Rectal smooth muscle tissue (tissue), 1 donor: ENCODE data around the gene GRIP1.

Experiments used
- H3K27ac ChIP-seq: one replicate; pipeline ENCODE4 v1.7.0; 2013; ENCODE audit warnings: low read depth, low read length, inconsistent platforms
- H3K27me3 ChIP-seq: one replicate; pipeline ENCODE4 v1.7.0; 2013; ENCODE audit warnings: low read length; ENCODE audit not compliant: control insufficient read depth, insufficient read depth
- H3K36me3 ChIP-seq: one replicate; pipeline ENCODE4 v1.7.0; 2013; ENCODE audit warnings: low read length; ENCODE audit not compliant: control insufficient read depth, insufficient read depth
- H3K4me1 ChIP-seq: one replicate; pipeline ENCODE4 v1.7.0; 2013; ENCODE audit warnings: low read length; ENCODE audit not compliant: control insufficient read depth, insufficient read depth
- H3K4me3 ChIP-seq: one replicate; pipeline ENCODE4 v1.7.0; 2013; ENCODE audit warnings: low read length
- H3K9ac ChIP-seq: one replicate; pipeline ENCODE4 v1.7.0; 2013; ENCODE audit warnings: low read length

The GRIP1 gene

DNA sequence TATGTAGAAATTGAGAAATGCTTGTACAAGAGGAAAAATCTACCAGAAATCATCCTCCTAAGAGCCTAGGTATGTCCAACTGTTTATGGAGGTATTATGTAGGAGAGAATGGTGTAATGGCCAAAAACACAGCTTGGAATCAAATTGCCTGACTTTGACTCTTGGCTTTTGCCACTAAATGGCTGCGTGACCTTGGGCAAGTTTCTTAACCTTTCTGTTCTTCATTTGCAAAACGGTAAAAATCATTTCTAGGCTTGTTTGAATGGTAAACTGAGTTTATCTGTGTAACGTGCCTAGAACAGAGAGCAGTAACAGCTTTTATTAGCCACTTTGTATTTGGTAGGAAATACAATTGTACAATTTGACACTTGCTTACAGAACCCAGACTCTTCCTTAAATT is 4.9 kb upstream of the GRIP1 start:
- no peak overlapping the region for H3K9ac ChIP-seq
- no peak overlapping the region for H3K4me3 ChIP-seq
- no peaks in the 10 kb centered on the region for H3K4me1 ChIP-seq
- H3K27me3 ChIP-seq: peaks cover 3% of the 10 kb centered on the region
- H3K27ac ChIP-seq: no peak overlapping the region
- no peaks in the 10 kb centered on the region for H3K36me3 ChIP-seq

DNA sequence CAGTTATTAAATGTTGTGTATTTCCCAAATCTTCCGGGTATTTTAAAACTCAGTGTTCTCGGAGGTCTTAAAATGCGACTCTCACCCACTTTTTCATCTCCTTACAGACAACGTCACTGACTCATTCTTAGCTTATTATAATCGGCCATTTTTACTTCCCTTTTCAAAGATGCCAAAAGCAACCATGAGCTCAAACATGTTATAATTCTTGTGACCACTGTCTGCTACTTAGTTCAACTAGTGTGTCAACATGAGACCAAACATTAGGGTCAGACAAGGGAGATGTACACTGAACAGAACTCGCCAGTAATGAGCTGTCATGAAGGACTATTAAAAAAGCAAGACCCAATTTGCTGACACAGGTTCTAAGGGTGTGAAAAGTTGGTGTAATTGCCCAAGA is 4.2 kb upstream of the GRIP1 start:
- Histone ChIP-seq H3K9ac (no peak overlapping the region), H3K27me3 (peaks cover 3% of the 10 kb centered on the region), H3K4me1 (no peaks in the 10 kb centered on the region), H3K27ac (no peak overlapping the region), H3K4me3 (no peak overlapping the region), H3K36me3 (no peaks in the 10 kb centered on the region)

DNA sequence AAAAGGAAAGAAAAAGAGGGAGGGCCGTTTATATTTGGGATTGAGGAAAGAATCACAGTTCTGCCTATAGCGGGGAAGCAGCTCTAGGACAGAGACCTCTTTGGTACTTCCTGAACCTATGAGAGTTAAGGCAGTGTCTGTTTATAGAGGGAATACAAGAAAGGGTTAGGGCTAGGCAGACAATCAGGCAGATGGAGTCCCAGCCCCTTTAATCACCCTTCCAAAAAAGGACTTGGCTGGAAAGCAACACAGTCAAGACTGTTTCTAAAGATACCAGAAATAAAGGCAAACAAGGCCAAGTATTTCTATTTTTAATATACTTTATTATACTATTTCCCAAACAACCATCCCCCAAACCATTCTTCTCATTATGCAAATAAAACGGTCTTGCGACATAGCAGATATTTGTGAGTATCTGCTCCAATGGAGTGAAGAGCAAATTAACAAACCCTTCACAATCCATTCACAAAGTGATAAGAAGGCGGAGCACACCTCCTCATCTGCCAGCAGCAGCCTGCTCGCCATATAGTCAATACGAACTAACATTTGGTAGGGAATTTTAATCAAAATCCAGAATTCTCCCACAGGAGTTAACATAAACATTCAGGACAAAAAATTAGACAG is 697 bp upstream of the GRIP1 start:
- no peaks in the 10 kb centered on the region for H3K36me3 ChIP-seq
- no peak overlapping the region for H3K27ac ChIP-seq
- peaks cover 3% of the 10 kb centered on the region for H3K27me3 ChIP-seq
- H3K4me3 ChIP-seq: no peak overlapping the region
- H3K9ac ChIP-seq: no peak overlapping the region
- no peaks in the 10 kb centered on the region for H3K4me1 ChIP-seq

DNA sequence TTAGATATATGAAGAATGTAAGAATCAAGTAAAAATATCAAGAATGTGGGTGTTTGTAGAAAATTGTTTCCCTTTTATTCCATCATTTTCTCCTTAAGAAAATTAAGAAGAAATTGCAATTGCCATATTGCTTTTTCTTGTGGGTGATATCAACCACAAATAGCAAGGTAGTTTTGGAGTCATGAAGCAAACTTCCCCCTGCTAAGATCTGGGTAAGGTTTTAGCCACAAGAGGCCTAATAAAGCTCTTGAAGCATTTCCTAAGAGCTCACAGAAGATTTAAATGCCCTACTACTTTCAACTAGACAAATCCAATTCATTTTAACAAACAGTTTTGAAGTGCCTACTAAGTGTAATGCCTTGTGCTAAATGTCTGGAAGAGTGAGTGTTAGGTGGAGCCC is 2.6 kb downstream of the GRIP1 start:
- Histone ChIP-seq H3K4me1 (no peaks in the 10 kb centered on the region), H3K9ac (no peak overlapping the region), H3K27me3 (peaks cover 2% of the 10 kb centered on the region), H3K36me3 (no peaks in the 10 kb centered on the region), H3K27ac (no peak overlapping the region), H3K4me3 (no peak overlapping the region)

DNA sequence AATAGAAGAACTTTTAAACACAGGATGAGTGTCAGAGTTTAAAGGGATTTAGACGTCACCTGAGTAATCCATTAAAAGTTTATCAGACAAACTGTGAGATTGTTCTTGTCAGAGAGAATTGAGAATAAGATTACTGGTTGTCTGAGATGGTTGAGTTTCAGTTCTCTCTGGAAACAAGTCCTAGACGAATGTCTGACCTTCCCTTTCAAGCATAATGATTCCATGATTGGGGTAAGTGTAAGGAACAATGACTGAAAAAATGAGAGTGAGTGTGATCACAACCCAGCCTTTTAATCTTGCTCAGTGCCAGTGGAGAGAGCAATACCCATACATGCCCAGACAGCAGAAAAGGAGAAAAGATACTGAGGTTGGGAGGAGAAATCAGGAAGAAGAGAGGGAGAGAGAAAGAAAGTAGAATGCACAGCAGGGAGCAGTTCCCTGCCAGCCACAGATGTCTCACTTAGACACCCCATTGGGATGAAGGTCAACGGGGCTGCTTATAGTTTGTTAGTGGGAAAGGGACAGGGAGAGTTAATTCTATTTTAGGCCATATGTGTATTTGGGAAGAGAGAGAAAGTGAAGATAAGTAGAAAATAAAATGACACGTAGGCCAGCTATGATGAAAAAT is 4.3 kb downstream of the GRIP1 start:
- H3K27ac ChIP-seq: no peak overlapping the region
- no peaks in the 10 kb centered on the region for H3K36me3 ChIP-seq
- H3K9ac ChIP-seq: no peak overlapping the region
- H3K4me3 ChIP-seq: no peak overlapping the region
- no peaks in the 10 kb centered on the region for H3K4me1 ChIP-seq
- H3K27me3 ChIP-seq: no peaks in the 10 kb centered on the region

DNA sequence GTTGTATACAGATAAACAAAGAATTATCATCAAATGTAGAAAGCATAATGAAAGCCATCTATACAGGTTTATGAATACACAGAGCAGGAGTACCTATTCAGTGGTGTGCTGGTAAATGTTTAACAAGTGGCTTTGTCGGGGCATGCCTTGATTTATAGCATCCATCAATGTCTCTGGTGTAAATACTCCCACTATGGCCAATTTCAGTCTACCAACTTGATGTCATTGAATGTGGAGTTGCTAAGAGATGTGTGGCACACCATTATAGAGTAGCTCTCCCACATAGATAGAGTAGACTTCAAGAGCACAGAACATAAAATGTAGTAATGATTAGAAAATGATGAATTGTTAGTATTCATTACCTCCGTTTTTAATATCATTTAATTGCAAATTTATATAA is 9.3 kb downstream of the GRIP1 start:
- Histone ChIP-seq H3K27me3 (no peaks in the 10 kb centered on the region), H3K4me3 (no peak overlapping the region), H3K27ac (no peak overlapping the region), H3K4me1 (no peaks in the 10 kb centered on the region), H3K36me3 (no peaks in the 10 kb centered on the region), H3K9ac (no peak overlapping the region)

DNA sequence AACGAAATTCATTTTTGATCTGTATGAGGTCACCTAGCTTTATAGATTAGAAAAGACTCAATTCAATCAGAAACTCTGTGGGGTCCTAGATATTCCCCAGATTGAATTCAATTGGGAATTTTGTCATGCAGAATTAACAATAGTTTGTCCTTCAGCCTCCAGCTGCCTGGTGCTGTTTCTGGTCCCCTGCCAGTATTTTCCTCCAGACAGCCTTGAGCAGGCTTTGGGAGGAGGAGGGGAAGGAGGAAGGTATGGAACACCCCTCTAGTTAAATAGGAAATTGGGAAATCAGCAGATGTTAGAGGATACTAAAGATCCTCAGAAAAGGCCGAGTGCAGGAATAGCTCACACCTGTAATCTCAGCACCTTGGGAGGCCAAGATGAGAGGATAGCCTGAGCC is 10.6 kb downstream of the GRIP1 start:
- Histone ChIP-seq H3K36me3 (no peaks in the 10 kb centered on the region), H3K4me1 (no peaks in the 10 kb centered on the region), H3K9ac (no peak overlapping the region), H3K4me3 (no peak overlapping the region), H3K27ac (no peak overlapping the region), H3K27me3 (no peaks in the 10 kb centered on the region)

DNA sequence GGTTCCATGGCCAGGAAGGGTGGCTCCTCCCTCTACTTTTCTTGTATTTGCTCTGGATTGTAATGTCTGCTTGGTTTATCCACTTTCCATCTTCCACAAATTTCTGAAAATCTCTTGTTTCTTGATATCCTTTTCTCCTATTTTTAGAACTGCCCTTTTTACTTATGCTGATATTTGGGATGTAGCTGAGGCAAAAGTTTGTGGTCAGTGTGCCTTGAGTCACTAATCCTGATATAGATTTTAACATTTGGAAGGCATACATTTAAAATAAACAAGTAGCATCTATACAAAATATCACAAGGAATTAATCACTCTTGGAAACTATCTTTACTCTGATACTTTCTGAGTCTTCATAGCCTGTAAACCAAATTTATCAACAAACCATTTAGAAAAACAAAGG is 11.0 kb downstream of the GRIP1 start:
- Histone ChIP-seq H3K4me3 (no peak overlapping the region), H3K4me1 (no peaks in the 10 kb centered on the region), H3K9ac (no peak overlapping the region), H3K27ac (no peak overlapping the region), H3K27me3 (no peaks in the 10 kb centered on the region), H3K36me3 (no peaks in the 10 kb centered on the region)

DNA sequence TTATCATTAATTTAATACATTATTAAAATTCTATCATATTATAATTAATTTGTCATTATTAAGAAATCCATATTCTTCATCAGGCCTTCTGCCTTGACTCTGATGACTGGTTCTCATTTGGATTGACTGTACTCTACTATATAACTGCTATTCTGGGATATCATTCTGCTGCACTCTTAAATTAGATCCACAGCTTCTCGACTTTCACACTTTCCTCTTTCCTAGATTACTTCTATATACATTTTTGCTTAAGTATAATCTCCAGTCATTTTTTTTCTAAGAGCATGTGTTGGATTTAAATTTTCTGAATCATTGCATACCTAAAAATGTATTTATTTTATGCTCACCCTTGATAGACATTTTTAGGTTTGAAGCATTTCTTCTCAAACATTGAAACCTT is 12.4 kb downstream of the GRIP1 start:
- H3K27me3 ChIP-seq: no peaks in the 10 kb centered on the region
- H3K4me3 ChIP-seq: no peak overlapping the region

DNA sequence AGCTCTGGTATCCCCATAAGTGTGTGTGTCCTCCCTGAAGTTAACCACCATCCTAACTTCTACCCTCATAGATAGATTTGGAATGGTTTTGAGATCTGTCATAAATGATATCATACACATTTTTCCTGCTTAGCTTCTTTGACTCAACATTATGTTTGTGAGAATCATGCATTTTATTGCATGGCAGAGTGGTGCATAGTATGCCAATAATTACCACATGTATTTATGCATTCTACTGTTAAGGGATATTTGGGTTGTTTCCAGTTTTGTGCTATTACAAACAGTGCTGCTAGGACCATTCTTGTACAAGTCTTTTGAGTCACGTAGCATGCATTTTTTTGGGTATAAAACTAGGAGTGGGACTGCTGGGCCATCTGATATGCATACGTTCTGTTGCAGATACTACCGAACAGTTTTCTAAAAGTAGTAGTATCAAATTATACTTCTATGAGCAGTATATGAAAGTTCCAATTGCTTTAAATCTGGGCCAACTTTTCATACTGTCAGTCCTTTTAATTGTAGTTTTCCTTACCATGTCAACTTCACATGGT is 13.4 kb downstream of the GRIP1 start:
- no peaks in the 10 kb centered on the region for H3K27me3 ChIP-seq
- no peak overlapping the region for H3K4me3 ChIP-seq
- H3K9ac ChIP-seq: no peak overlapping the region
- no peak overlapping the region for H3K27ac ChIP-seq
- no peaks in the 10 kb centered on the region for H3K36me3 ChIP-seq
- no peaks in the 10 kb centered on the region for H3K4me1 ChIP-seq

More for the DNA sequence above, 12.4 kb downstream of the GRIP1 start:
- Histone ChIP-seq H3K9ac (no peak overlapping the region), H3K36me3 (no peaks in the 10 kb centered on the region), H3K27ac (no peak overlapping the region), H3K4me1 (no peaks in the 10 kb centered on the region)

DNA sequence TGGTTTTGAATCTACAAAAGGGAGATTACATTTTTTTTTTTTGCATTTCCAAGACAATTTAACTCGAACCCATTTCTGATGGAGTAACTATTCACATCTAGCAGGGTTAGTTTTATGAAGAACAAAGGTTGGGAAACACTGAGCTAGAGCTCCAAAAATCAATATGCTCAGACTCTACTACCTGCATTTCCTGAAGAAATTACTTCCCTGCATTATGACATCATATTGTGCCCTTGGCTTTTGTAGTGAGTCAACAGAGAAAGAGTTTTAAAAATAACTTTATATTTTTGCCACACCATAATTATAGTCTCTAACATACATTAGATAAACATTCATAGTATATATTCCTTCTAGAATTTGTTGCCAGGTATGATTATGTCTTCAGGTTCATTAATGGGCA is 14.8 kb downstream of the GRIP1 start:
- Histone ChIP-seq H3K36me3 (no peaks in the 10 kb centered on the region), H3K27ac (no peak overlapping the region), H3K4me3 (no peak overlapping the region), H3K27me3 (no peaks in the 10 kb centered on the region), H3K4me1 (no peaks in the 10 kb centered on the region), H3K9ac (no peak overlapping the region)

DNA sequence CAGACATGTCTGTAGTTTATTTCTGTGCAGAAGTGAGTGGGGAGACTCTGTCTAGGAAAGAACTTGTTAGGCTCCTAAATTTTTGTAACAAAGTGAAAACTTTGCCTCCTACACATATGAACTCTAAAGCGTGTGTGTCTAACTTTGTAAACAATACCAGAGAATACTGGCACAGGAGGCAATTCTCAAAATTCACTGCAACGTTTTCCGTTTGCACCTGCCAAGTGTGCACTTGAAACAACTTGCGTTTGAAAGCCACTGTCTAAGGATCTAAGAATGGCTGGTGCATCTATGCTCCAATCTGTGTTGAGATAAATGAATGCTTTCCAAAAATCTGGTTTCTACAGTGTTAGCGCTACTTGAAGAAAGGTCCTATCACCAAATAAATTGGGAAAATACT is 15.3 kb downstream of the GRIP1 start:
- Histone ChIP-seq H3K27me3 (no peaks in the 10 kb centered on the region), H3K36me3 (no peaks in the 10 kb centered on the region), H3K4me3 (no peak overlapping the region), H3K4me1 (no peaks in the 10 kb centered on the region), H3K27ac (no peak overlapping the region), H3K9ac (no peak overlapping the region)

DNA sequence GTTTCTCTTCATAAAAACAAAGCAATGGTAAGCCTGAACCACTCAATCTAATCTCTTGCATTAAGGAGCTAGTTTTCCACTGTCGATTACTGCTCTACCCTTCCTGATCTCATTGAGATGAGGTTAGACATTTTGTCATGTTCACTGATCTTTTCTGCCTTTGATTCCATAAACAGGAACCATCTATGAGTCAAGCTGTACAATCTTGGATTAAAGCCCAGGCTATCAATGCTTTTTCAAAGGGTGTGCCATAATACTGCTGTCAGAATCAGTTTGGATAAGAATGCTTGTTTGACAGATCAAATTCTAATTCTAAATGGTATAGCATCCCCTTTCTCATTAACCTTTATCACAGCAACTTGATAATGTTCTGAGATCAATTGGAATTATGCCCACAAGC is 16.1 kb downstream of the GRIP1 start:
- no peak overlapping the region for H3K27ac ChIP-seq
- no peaks in the 10 kb centered on the region for H3K27me3 ChIP-seq
- no peak overlapping the region for H3K4me3 ChIP-seq
- no peak overlapping the region for H3K9ac ChIP-seq
- H3K36me3 ChIP-seq: no peaks in the 10 kb centered on the region
- H3K4me1 ChIP-seq: no peaks in the 10 kb centered on the region
